Measurements from ENCODE around the gene RPLP2.

Gene RPLP2

DNA sequence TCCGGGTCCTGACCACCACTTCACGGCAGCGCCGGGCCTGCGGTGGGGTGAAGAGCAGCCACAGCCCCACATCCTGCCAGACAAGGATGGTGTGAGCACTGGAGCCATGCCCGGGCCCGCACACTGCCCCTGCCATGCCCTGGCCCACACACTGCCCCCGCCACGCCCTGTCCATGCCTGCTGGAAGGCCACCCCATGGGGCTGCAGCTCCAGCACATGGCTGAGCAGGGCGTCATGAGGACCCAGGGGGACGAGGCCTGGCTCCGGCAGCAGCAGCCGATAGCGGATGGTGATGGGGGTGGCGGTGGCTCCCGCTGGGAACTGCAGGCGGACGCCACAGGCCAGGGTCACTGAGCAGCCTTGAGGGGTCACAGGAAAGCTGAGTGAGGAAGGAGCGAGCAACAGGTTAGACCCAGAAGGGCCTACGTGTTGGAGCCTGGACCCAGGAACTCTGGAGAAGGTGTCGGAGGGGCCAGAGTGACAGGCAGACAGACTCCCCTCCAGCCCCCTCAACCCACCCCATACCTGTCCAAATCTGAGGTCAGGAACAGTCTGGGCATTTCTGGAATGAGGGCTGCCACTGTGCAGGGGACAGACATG, 7.6 kb upstream of the RPLP2 start:
- Histone ChIP-seq H3K4me3 (ENCODE audit: low read length) (no peak overlapping the region), H3K4me2 (ENCODE audit: low read length) (no peak overlapping the region), H3K27me3 (ENCODE audit: control insufficient read depth, low read length) (no peaks in the 10 kb centered on the region), H4K20me1 (ENCODE audit: control insufficient read depth, insufficient read depth, low read depth, low read length) (no peaks in the 10 kb centered on the region), H3K9me2 (replicated peaks; ENCODE audit: control insufficient read depth, low read length) (no peaks in the 10 kb centered on the region), H3K79me2 (ENCODE audit: control insufficient read depth, low read length) (peaks cover 29% of the 10 kb centered on the region), H3K9me3 (ENCODE audit: control insufficient read depth, insufficient read depth, low read length) (no peaks in the 10 kb centered on the region), H3K27ac (ENCODE audit: low read depth, low read length) (no peak overlapping the region), H3K36me3 (ENCODE audit: control insufficient read depth, low read length) (peaks cover 54% of the 10 kb centered on the region), H3K4me1 (ENCODE audit: control insufficient read depth, low read length) (peaks cover 36% of the 10 kb centered on the region), H3F3A (ENCODE audit: control insufficient read depth, insufficient read depth) (peaks cover 6% of the 10 kb centered on the region; the same call in 1 of the 2 replicates)
- TF ChIP-seq EZH2phosphoT487 (IDR thresholded peaks at IDR 0.05; ENCODE audit: borderline replicate concordance, low read length): no peak
- TF ChIP-seq CTCF (IDR thresholded peaks at IDR 0.05; ENCODE audit: low read depth, low read length, poor library complexity, severe bottlenecking): no peak

DNA sequence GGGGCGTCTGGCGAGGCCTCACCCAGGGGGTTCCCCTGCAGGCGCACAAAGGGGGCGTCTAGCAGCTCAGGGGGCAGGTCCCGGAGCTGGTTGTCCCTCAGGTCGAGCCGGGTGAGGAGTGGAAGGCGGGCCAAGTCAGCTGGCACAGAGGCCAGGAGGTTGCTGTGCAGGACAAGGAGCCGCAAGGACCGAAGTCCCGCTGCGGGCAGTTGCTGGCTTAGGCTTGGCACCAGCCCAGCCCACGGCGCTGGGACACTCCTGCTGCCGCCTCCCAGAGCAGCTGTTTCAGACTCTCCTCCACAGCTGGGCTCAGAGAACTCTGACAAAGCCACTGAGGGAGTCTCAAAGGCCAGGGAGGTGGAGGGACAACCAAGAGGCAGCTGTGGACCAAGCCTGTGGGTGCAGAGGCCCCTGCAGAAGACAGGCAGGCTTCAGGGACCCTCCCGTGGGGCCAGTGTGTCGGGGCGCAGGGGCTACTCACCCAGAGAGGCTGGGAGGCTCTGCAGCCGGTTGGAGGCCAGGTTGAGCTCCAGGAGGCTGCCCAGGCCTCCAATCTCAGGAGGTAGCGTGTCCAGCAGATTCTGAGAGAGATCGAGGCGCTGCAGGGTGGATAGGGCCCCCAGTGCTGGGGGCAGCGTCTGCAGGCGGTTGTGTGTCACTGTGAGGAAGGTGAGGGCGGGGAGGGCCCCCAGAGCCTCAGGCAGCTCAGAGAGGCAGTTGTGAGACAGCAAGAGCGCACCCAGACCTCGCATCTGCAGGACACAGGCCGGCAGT, 6.9 kb upstream of the RPLP2 start:
- TF ChIP-seq CTCF (IDR thresholded peaks at IDR 0.05; ENCODE audit: low read depth, low read length, poor library complexity, severe bottlenecking): no peak
- no peak for TF ChIP-seq EZH2phosphoT487 (IDR thresholded peaks at IDR 0.05; ENCODE audit: borderline replicate concordance, low read length)
- Histone ChIP-seq H3K9me2 (replicated peaks; ENCODE audit: control insufficient read depth, low read length) (no peaks in the 10 kb centered on the region), H3K36me3 (ENCODE audit: control insufficient read depth, low read length) (peaks cover 53% of the 10 kb centered on the region), H3K27me3 (ENCODE audit: control insufficient read depth, low read length) (no peaks in the 10 kb centered on the region), H3F3A (ENCODE audit: control insufficient read depth, insufficient read depth) (peaks cover 7% of the 10 kb centered on the region), H3K4me2 (ENCODE audit: low read length) (peak overlapping the region; percentile 99; the same call in 1 of the 2 replicates), H3K4me3 (ENCODE audit: low read length) (no peak overlapping the region), H3K79me2 (ENCODE audit: control insufficient read depth, low read length) (peaks cover 27% of the 10 kb centered on the region), H3K27ac (ENCODE audit: low read depth, low read length) (no peak overlapping the region), H3K4me1 (ENCODE audit: control insufficient read depth, low read length) (peaks cover 39% of the 10 kb centered on the region), H3K9me3 (ENCODE audit: control insufficient read depth, insufficient read depth, low read length) (no peaks in the 10 kb centered on the region), H4K20me1 (ENCODE audit: control insufficient read depth, insufficient read depth, low read depth, low read length) (no peaks in the 10 kb centered on the region)

DNA sequence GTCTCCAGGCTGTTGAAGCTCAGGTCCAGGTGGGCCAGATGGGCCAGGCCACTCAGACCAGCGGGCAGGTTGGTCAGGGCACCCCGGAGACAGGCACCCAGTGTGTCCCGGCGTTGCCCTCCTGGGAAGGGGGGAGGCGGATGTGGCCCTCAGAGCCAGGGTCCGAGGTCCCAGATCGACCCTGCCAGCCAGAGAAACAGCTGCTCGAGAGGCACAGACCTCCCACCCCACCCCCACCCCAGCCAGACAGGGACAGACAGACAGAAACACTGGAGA, 6.4 kb upstream of the RPLP2 start:
- Histone ChIP-seq H4K20me1 (ENCODE audit: control insufficient read depth, insufficient read depth, low read depth, low read length) (no peaks in the 10 kb centered on the region), H3K27ac (ENCODE audit: low read depth, low read length) (no peak overlapping the region), H3K4me2 (ENCODE audit: low read length) (peak overlapping the region; percentile 99), H3K27me3 (ENCODE audit: control insufficient read depth, low read length) (no peaks in the 10 kb centered on the region), H3K9me3 (ENCODE audit: control insufficient read depth, insufficient read depth, low read length) (no peaks in the 10 kb centered on the region), H3K9me2 (replicated peaks; ENCODE audit: control insufficient read depth, low read length) (no peaks in the 10 kb centered on the region), H3K79me2 (ENCODE audit: control insufficient read depth, low read length) (peaks cover 32% of the 10 kb centered on the region), H3K4me1 (ENCODE audit: control insufficient read depth, low read length) (peaks cover 42% of the 10 kb centered on the region), H3K4me3 (ENCODE audit: low read length) (peak overlapping the region; percentile 91; the same call in 1 of the 2 replicates), H3K36me3 (ENCODE audit: control insufficient read depth, low read length) (peaks cover 54% of the 10 kb centered on the region), H3F3A (ENCODE audit: control insufficient read depth, insufficient read depth) (peaks cover 7% of the 10 kb centered on the region)
- TF ChIP-seq EZH2phosphoT487 (IDR thresholded peaks at IDR 0.05; ENCODE audit: borderline replicate concordance, low read length) (no peak), CTCF (IDR thresholded peaks at IDR 0.05; ENCODE audit: low read depth, low read length, poor library complexity, severe bottlenecking) (no peak)

Data from DOHH2 (cell line).